ENCODE measurements around the gene SUSD1. TPM values are rescaled to one million over a fixed set of nuclear protein-coding genes. Genes with fewer than 3 reads are reported as not detected.

SUSD1 gene
- total and polyA plus RNA-seq, 9 of the 15 experiments (the other 6 are each of a cell fraction or from before 2014, with no cell fraction given): 10.9 to 44.4 (median 36.1) TPM

- TF ChIP-seq MBD2 (IDR thresholded peaks at IDR 0.05; ENCODE audit: borderline replicate concordance, low read depth): 0 out of 2 replicates have a peak, but pooled peaks have one; percentile 22
- no peak for TF ChIP-seq HDAC3 (IDR thresholded peaks at IDR 0.05; ENCODE audit: borderline replicate concordance, partially characterized antibody)
- TF ChIP-seq FOXA3 (CRISPR knock-in tag; conservative IDR thresholded peaks at IDR 0.05 in 1 of 2, IDR thresholded peaks at IDR 0.05 in 1 of 2): 0 out of 4 replicates have a peak, but pooled peaks of 1 of the 2 experiments have one; percentile 41
- no peak for TF ChIP-seq KHSRP (IDR thresholded peaks at IDR 0.05)
- TF ChIP-seq NFYB (IDR thresholded peaks at IDR 0.05; ENCODE audit: extremely low read depth, insufficient read length): peak; percentile 6
- TF ChIP-seq KLF16 (IDR thresholded peaks at IDR 0.05): peak; percentile 75
- no peak for TF ChIP-seq TEAD2 (tag; IDR thresholded peaks at IDR 0.05)
- TF ChIP-seq ZSCAN32 (CRISPR knock-in tag; IDR thresholded peaks at IDR 0.05): no peak
- 0 out of 4 replicates have a peak, but pooled peaks of 1 of the 2 experiments have one; percentile 22 for TF ChIP-seq SIN3A (IDR thresholded peaks at IDR 0.05; ENCODE audit: borderline replicate concordance in 2 of 2, control insufficient read depth in 1 of 2, low read depth in 2 of 2, low read length in 2 of 2)
- no peak for TF ChIP-seq ZNF395 (CRISPR knock-in tag; IDR thresholded peaks at IDR 0.05)
- TF ChIP-seq NR1H2 (CRISPR knock-in tag; IDR thresholded peaks at IDR 0.05): no peak; the same call in 1 of the 2 replicates
- peak; percentile 35; the same call in 1 of the 2 replicates for TF ChIP-seq FOXM1 (IDR thresholded peaks at IDR 0.05; ENCODE audit: low read depth)
- TF ChIP-seq FOXM1 (CRISPR knock-in tag; IDR thresholded peaks at IDR 0.05; ENCODE audit: low read depth): no peak
- no peak for TF ChIP-seq ZFP30 (CRISPR knock-in tag; IDR thresholded peaks at IDR 0.05; ENCODE audit: borderline replicate concordance)
- TF ChIP-seq LCOR (CRISPR knock-in tag; IDR thresholded peaks at IDR 0.05): peak; percentile 77; the same call in 1 of the 2 replicates
- TF ChIP-seq HNRNPLL (IDR thresholded peaks at IDR 0.05; ENCODE audit: low read depth, low read length, poor library complexity, severe bottlenecking): peak; percentile 48
- no peak for TF ChIP-seq E4F1 (CRISPR knock-in tag; IDR thresholded peaks at IDR 0.05; ENCODE audit: borderline replicate concordance)
Observed at GRCh38 chr9:112170968-112171367, 4.1 kb downstream of the SUSD1 start (continued).

Data from K562 (cell line).